Measurements from ENCODE around the gene SLK. TPM values are rescaled to one million over a fixed set of nuclear protein-coding genes. Genes with fewer than 3 reads are reported as not detected.
A peak's percentile ranks its signal among the peaks of the same experiment; 100 is the strongest.

Gene SLK
- total and polyA plus RNA-seq, 4 donors, result 13.3 to 86.4 (median 31.3) TPM

DNA sequence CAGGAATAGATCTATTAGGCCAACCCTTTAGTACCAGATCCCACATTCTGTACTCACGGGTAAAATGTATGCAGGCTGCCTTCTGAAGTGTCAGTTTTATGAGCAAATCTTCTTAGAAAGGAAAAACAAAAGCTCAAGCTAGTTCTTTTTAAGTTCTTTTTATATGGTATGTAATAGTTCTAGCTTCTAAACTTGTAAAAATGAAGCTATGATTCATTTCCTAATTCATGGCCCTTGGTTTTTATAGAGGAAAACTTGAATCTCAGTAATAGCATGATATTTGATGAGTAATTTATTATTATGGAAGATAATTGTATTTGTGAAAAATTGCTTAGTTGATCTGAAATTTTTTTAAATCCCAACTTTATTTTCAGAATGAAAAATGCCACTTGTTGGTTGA, 54.3 kb downstream of the SLK start:
- no peak overlapping the region for H3K27ac ChIP-seq (ENCODE audit: low read depth in 1 of 2, low read length in 1 of 2)
- WGBS, 2 donors, result 96 to 97% methylated on average over 1 of the region's 1 CpG
- H3K27me3 ChIP-seq (ENCODE audit: control insufficient read depth in 3 of 3, insufficient read depth in 3 of 3, low read length in 2 of 3), result no peaks in the 10 kb centered on the region
- DNase-seq (no peak), ATAC-seq (ENCODE audit: insufficient read depth, low FRiP score) (no peak)
- no peak overlapping the region for H3K4me3 ChIP-seq
- no peaks in the 10 kb centered on the region for H3K9me3 ChIP-seq (ENCODE audit: control insufficient read depth in 4 of 4, insufficient read depth in 3 of 4, low read length in 3 of 4)
- TF ChIP-seq, protein P1, sequence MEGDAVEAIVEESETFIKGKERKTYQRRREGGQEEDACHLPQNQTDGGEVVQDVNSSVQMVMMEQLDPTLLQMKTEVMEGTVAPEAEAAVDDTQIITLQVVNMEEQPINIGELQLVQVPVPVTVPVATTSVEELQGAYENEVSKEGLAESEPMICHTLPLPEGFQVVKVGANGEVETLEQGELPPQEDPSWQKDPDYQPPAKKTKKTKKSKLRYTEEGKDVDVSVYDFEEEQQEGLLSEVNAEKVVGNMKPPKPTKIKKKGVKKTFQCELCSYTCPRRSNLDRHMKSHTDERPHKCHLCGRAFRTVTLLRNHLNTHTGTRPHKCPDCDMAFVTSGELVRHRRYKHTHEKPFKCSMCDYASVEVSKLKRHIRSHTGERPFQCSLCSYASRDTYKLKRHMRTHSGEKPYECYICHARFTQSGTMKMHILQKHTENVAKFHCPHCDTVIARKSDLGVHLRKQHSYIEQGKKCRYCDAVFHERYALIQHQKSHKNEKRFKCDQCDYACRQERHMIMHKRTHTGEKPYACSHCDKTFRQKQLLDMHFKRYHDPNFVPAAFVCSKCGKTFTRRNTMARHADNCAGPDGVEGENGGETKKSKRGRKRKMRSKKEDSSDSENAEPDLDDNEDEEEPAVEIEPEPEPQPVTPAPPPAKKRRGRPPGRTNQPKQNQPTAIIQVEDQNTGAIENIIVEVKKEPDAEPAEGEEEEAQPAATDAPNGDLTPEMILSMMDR (IDR thresholded peaks at IDR 0.05; ENCODE audit: control extremely low read depth, extremely low read depth), result no peak
- H3K4me1 ChIP-seq (ENCODE audit: control insufficient read depth in 5 of 5, insufficient read depth in 5 of 5, low read length in 5 of 5), result peaks cover 0 to 2% (median 0%) of the 10 kb centered on the region in 5 donors
- H3K36me3 ChIP-seq (ENCODE audit: control insufficient read depth in 4 of 4, insufficient read depth in 4 of 4, low read length in 4 of 4), result peaks cover 28 to 57% (median 42%) of the 10 kb centered on the region in 4 donors
- H3K9ac ChIP-seq (ENCODE audit: insufficient read depth in 1 of 2, low read length in 2 of 2), result no peak overlapping the region

DNA sequence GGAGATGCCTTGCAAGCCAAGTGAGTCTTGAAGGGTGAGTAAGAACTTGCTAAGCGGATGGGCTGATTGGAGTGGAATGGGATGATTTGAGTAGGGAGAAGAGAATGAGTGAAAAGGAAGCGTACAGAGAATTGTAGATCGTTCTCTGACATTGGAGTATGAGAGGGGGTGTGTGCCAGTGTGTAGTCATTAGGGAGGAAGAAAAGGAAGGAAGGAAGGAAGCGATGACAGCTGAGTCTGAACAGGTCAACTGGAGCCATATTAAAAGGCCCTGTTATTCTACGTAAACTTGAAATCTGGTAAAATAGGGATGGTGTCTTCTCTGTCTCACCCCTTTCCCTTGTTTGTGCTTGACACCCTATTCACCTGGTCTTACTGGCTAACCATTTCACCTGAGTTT, 55.1 kb downstream of the SLK start:
- WGBS, 2 donors, result 83 to 84% methylated on average over 5 of the region's 5 CpGs
- no peak for ATAC-seq (ENCODE audit: insufficient read depth, low FRiP score)
- no peaks in the 10 kb centered on the region for H3K27me3 ChIP-seq (ENCODE audit: control insufficient read depth in 3 of 3, insufficient read depth in 3 of 3, low read length in 2 of 3)
- TF ChIP-seq, protein P1 (IDR thresholded peaks at IDR 0.05; ENCODE audit: control extremely low read depth, extremely low read depth), result no peak
- H3K9ac ChIP-seq (ENCODE audit: insufficient read depth in 1 of 2, low read length in 2 of 2), result no peak overlapping the region
- H3K4me1 ChIP-seq (ENCODE audit: control insufficient read depth in 5 of 5, insufficient read depth in 5 of 5, low read length in 5 of 5), result peaks cover 0 to 2% (median 0%) of the 10 kb centered on the region in 5 donors
- DNase-seq, result no peak
- peaks cover 28 to 57% (median 42%) of the 10 kb centered on the region in 4 donors for H3K36me3 ChIP-seq (ENCODE audit: control insufficient read depth in 4 of 4, insufficient read depth in 4 of 4, low read length in 4 of 4)
- H3K27ac ChIP-seq (ENCODE audit: low read depth in 1 of 2, low read length in 1 of 2), result no peak overlapping the region
- no peak overlapping the region for H3K4me3 ChIP-seq
- no peaks in the 10 kb centered on the region for H3K9me3 ChIP-seq (ENCODE audit: control insufficient read depth in 4 of 4, insufficient read depth in 3 of 4, low read length in 3 of 4)

DNA sequence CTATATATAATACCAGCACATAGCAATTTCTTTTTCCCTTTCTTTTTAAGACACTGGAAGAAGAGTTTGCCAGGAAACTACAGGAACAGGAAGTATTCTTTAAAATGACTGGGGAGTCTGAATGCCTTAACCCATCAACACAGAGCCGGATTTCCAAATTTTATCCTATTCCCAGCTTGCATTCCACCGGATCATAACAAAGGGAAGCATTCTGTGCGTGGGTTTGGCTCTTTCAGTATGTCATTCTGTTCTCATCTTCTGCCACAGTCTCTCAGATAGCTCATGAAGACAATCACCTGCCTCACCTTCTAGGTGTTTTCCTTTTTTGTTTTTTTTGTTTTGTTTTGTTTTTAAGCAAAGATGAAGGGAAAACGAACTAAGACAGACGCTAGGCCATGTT, 58.6 kb downstream of the SLK start:
- no peak for DNase-seq
- no peak overlapping the region for H3K9ac ChIP-seq (ENCODE audit: insufficient read depth in 1 of 2, low read length in 2 of 2)
- peaks cover 13 to 37% (median 32%) of the 10 kb centered on the region in 4 donors for H3K36me3 ChIP-seq (ENCODE audit: control insufficient read depth in 4 of 4, insufficient read depth in 4 of 4, low read length in 4 of 4)
- ATAC-seq (ENCODE audit: insufficient read depth, low FRiP score), result no peak
- no peaks in the 10 kb centered on the region for H3K27me3 ChIP-seq (ENCODE audit: control insufficient read depth in 3 of 3, insufficient read depth in 3 of 3, low read length in 2 of 3)
- no peak overlapping the region for H3K27ac ChIP-seq (ENCODE audit: low read depth in 1 of 2, low read length in 1 of 2)
- no peaks in the 10 kb centered on the region for H3K9me3 ChIP-seq (ENCODE audit: control insufficient read depth in 4 of 4, insufficient read depth in 3 of 4, low read length in 3 of 4)
- WGBS, 2 donors, result 68 to 85% methylated on average over 5 of the region's 5 CpGs
- H3K4me3 ChIP-seq, result no peak overlapping the region
- TF ChIP-seq, protein P1 (IDR thresholded peaks at IDR 0.05; ENCODE audit: control extremely low read depth, extremely low read depth), result no peak
- H3K4me1 ChIP-seq (ENCODE audit: control insufficient read depth in 5 of 5, insufficient read depth in 5 of 5, low read length in 5 of 5), result peaks cover 0 to 9% (median 2%) of the 10 kb centered on the region in 5 donors

DNA sequence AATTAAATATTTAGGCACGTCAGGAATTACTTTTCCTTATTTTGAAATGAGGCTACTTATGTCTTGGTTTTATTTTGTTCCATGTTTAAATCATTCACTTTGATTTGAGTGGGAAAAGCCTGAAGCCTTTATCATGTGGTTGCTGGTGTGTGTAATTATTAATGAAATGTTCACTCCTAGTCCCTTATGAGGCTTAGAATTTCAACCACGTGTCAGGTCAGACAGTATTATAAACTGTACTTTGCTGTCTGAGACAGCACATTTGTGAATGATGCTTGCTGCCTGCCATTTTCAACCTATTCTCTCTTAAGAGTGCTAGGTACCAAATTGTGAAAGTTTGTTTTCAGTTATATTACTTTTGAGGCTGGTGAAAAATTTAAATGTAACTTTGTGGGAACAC, 59.8 kb downstream of the SLK start:
- H3K27ac ChIP-seq (ENCODE audit: low read depth in 1 of 2, low read length in 1 of 2), result no peak overlapping the region
- no peaks in the 10 kb centered on the region for H3K27me3 ChIP-seq (ENCODE audit: control insufficient read depth in 3 of 3, insufficient read depth in 3 of 3, low read length in 2 of 3)
- H3K9me3 ChIP-seq (ENCODE audit: control insufficient read depth in 4 of 4, insufficient read depth in 3 of 4, low read length in 3 of 4), result no peaks in the 10 kb centered on the region
- DNase-seq (peak in 1 of 3 donors; percentile 35), ATAC-seq (ENCODE audit: insufficient read depth, low FRiP score) (no peak)
- no peak overlapping the region for H3K9ac ChIP-seq (ENCODE audit: insufficient read depth in 1 of 2, low read length in 2 of 2)
- H3K36me3 ChIP-seq (ENCODE audit: control insufficient read depth in 4 of 4, insufficient read depth in 4 of 4, low read length in 4 of 4), result peaks cover 13 to 30% (median 27%) of the 10 kb centered on the region in 4 donors
- TF ChIP-seq, protein P1 (IDR thresholded peaks at IDR 0.05; ENCODE audit: control extremely low read depth, extremely low read depth), result no peak
- no peak overlapping the region for H3K4me3 ChIP-seq
- H3K4me1 ChIP-seq (ENCODE audit: control insufficient read depth in 5 of 5, insufficient read depth in 5 of 5, low read length in 5 of 5), result peaks cover 0 to 9% (median 2%) of the 10 kb centered on the region in 5 donors
- WGBS, 2 donors, result 65 to 81% methylated on average over 2 of the region's 2 CpGs

Data from lung (tissue), 12 donors.